Type B pancreatic cell (in vitro differentiated cells): Measurements from ENCODE around the gene CRYGA. TPM values are rescaled to one million over a fixed set of nuclear protein-coding genes. Genes with fewer than 3 reads are reported as not detected.
A peak's percentile ranks its signal among the peaks of the same experiment; 100 is the strongest.
"Not testable (repeated sequence)": the region's sequence is repeated elsewhere in the genome, so short reads cannot be mapped to it uniquely, and the experiment has no call there.

Experiments
- DNase-seq: peaks from one replicate; pipeline ENCODE4 v3.0.0; 2021; ENCODE audit warnings: mixed read lengths; ENCODE audit not compliant: unreplicated experiment; ENCODE audit errors: extremely low spot score
- H3K27ac Mint-ChIP-seq: 2 replicates; pipeline ENCODE4 v1.8.0; 2021; ENCODE audit warnings: mild to moderate bottlenecking, mixed read lengths
- H3K27me3 Mint-ChIP-seq: 2 replicates; pipeline ENCODE4 v1.8.0; 2021; ENCODE audit warnings: mixed read lengths
- H3K36me3 Mint-ChIP-seq: 2 replicates; pipeline ENCODE4 v1.8.0; 2021; ENCODE audit warnings: mixed read lengths
- H3K4me1 Mint-ChIP-seq: one replicate; pipeline ENCODE4 v1.8.0; 2021; ENCODE audit warnings: mixed read lengths; ENCODE audit not compliant: unreplicated experiment
- H3K4me3 Mint-ChIP-seq: 2 replicates; pipeline ENCODE4 v1.8.0; 2021; ENCODE audit warnings: mild to moderate bottlenecking, mixed read lengths
- H3K9me3 Mint-ChIP-seq: 2 replicates; pipeline ENCODE4 v1.8.0; 2021; ENCODE audit warnings: mixed read lengths
- CTCF ChIP-seq: fragments of 200-600 bp; sonication (generic); conservative IDR thresholded peaks from 2 replicates; pipeline ENCODE4 v1.5.0; 2021; ENCODE audit warnings: antibody characterized with exemption, mild to moderate bottlenecking
- total RNA-seq: library from RNA; stranded (reverse); gene quantifications from 2 replicates; pipeline ENCODE4 v1.2.1, GENCODE V29; 2021; ENCODE audit warnings: low replicate concordance

Gene CRYGA
- total RNA-seq, 1 donor from 2014 or later = not detected

- no peaks in the 10 kb centered on the region for H3K9me3 Mint-ChIP-seq
- H3K4me1 Mint-ChIP-seq = peaks cover 11% of the 10 kb centered on the region
- no peak for DNase-seq
- no peaks in the 10 kb centered on the region for H3K36me3 Mint-ChIP-seq
- no peak for TF ChIP-seq CTCF
- no peak overlapping the region for H3K4me3 Mint-ChIP-seq
- no peaks in the 10 kb centered on the region for H3K27me3 Mint-ChIP-seq
- no peak overlapping the region for H3K27ac Mint-ChIP-seq
These were observed 16.4 kb downstream of the CRYGA start for GRCh38 chr2:208147008-208147407.

- Mint-ChIP-seq H3K4me1 (peaks cover 11% of the 10 kb centered on the region), H3K36me3 (no peaks in the 10 kb centered on the region), H3K9me3 (no peaks in the 10 kb centered on the region), H3K27me3 (no peaks in the 10 kb centered on the region), H3K4me3 (no peak within 1 kb of the TSS), H3K27ac (no peak within 1 kb of the TSS)
- DNase-seq = no peak
- TF ChIP-seq CTCF = no peak
These were observed 17.4 kb downstream of the CRYGA start, which contains the start of gene CRYGB for GRCh38 chr2:208146006-208146405. TSS of gene CRYGB (minus strand) at chr2:208146158. CDS start at chr2:208146120, 38 bp downstream.

- peaks cover 11% of the 10 kb centered on the region for H3K4me1 Mint-ChIP-seq
- H3K27me3 Mint-ChIP-seq = no peaks in the 10 kb centered on the region
- H3K36me3 Mint-ChIP-seq = no peaks in the 10 kb centered on the region
- H3K4me3 Mint-ChIP-seq = peak overlapping the region; percentile 4
- H3K9me3 Mint-ChIP-seq = peaks cover 3% of the 10 kb centered on the region
- DNase-seq = no peak
- peak overlapping the region; percentile 16 for H3K27ac Mint-ChIP-seq
- no peak for TF ChIP-seq CTCF
These were observed 20.2 kb downstream of the CRYGA start for GRCh38 chr2:208142925-208143799.

GRCh38 chr2:208142240-208142924 lies 21.0 kb downstream of the CRYGA start:
- peaks cover 7% of the 10 kb centered on the region for H3K9me3 Mint-ChIP-seq
- no peaks in the 10 kb centered on the region for H3K27me3 Mint-ChIP-seq
- H3K36me3 Mint-ChIP-seq = no peaks in the 10 kb centered on the region
- peaks cover 11% of the 10 kb centered on the region for H3K4me1 Mint-ChIP-seq
- H3K27ac Mint-ChIP-seq = peak overlapping the region; percentile 16
- no peak for TF ChIP-seq CTCF
- H3K4me3 Mint-ChIP-seq = peak overlapping the region; percentile 4
- DNase-seq = no peak

GRCh38 chr2:208139447-208139846 lies 23.9 kb downstream of the CRYGA start:
- H3K4me3 Mint-ChIP-seq = no peak overlapping the region
- no peaks in the 10 kb centered on the region for H3K27me3 Mint-ChIP-seq
- DNase-seq = no peak
- H3K36me3 Mint-ChIP-seq = no peaks in the 10 kb centered on the region
- H3K27ac Mint-ChIP-seq = no peak overlapping the region
- TF ChIP-seq CTCF = no peak
- H3K9me3 Mint-ChIP-seq = peaks cover 7% of the 10 kb centered on the region
- peaks cover 11% of the 10 kb centered on the region for H3K4me1 Mint-ChIP-seq

GRCh38 chr2:208138334-208138733 lies 25.1 kb downstream of the CRYGA start:
- not testable (repeated sequence) for H3K27me3 Mint-ChIP-seq, DNase-seq, H3K36me3 Mint-ChIP-seq, H3K4me3 Mint-ChIP-seq, H3K9me3 Mint-ChIP-seq, H3K27ac Mint-ChIP-seq, H3K4me1 Mint-ChIP-seq
